ENCODE data around the gene PIGS.

DNA sequence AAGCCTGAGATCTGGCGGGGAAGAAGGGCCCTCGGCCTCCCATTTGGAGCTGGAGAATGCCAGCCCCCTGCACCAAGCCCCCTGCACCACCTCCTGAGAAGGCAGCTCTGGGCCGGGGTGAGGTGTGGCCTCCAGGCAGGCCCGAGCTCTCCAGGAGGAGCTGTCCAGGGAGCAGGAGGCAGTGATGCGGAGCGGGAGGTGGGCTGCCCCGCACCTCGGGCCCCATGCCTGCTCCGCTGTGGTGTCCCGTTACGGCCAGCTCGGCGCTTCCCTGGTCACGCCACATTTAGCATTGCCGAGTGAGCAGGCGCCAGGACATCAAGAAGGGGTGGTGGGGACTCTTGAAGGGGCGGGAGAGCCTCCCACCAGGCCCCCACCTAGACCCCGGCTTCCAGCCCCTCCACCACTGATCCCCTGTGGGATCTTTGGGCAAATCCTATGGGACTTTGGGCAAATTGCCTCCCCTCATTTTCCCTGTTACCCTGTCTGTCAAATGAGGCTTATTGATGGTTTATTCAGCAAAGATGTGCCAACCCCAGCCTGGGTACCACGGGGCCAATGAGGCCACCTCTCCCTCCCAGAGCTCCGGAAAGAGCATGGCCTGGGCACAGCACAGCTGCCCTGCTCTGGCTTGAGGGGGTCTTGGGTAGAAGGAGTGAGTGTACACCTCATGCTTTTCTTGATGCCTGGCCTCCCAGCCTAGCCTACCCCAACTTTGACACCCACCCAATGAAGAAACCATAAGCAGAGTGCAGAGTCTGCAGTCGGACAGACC is 49.8 kb downstream of the PIGS start:
- TF ChIP-seq CTCF (IDR thresholded peaks at IDR 0.05) (no peak), POLR2A (IDR thresholded peaks at IDR 0.05; ENCODE audit: low read depth) (no peak)
